BJ (cell line): ENCODE measurements around the gene CDK3. TPM values are rescaled to one million over a fixed set of nuclear protein-coding genes. Genes with fewer than 3 reads are reported as not detected.

Experiments
- CTCF ChIA-PET: fragments of 350-600 bp; formaldehyde crosslinking; extraction: SDS; loops from one replicate; lab custom pipeline; 2021; ENCODE audit warnings: antibody characterized with exemption, inconsistent platforms; lab: Yijun Ruan, JAX
- POLR2A ChIA-PET: fragments of 300-600 bp; sonication (Branson Sonifier 250); formaldehyde crosslinking; extraction: SDS; loops from one replicate; lab custom pipeline; 2021; ENCODE audit warnings: antibody characterized with exemption; lab: Charles Lee
- DNase-seq: peaks from one replicate; pipeline ENCODE4 v3.0.0-alpha.2; 2011; ENCODE audit warnings: low read depth
- H3K27me3 ChIP-seq: 2 replicates; pipeline ENCODE4 v1.6.0; 2011; ENCODE audit warnings: low read length; ENCODE audit not compliant: control insufficient read depth, insufficient read depth
- H3K36me3 ChIP-seq: 2 replicates; pipeline ENCODE4 v1.5.1; 2011; ENCODE audit warnings: low read length; ENCODE audit not compliant: control insufficient read depth, insufficient read depth
- H3K4me3 ChIP-seq: 2 replicates; pipeline ENCODE4 v1.5.1; 2011; ENCODE audit warnings: low read depth, mild to moderate bottlenecking, control low read depth, low read length
- polyA plus RNA-seq: library from polyadenylated mRNA; depleted of rRNA; stranded (reverse); fragments of >200 nt; gene quantifications from 2 replicates; pipeline ENCODE4 v1.2.3, GENCODE V29; 2011
- TF ChIP-seq, protein P1 (sequence below): IDR thresholded peaks from 2 replicates; pipeline ENCODE4 v1.5.1; 2011; ENCODE audit warnings: low read depth, mild to moderate bottlenecking, control low read depth, inconsistent platforms, low read length, moderate library complexity; ENCODE audit not compliant: insufficient read depth

Gene CDK3
- polyA plus RNA-seq, 1 experiment = 5.6 TPM

DNA sequence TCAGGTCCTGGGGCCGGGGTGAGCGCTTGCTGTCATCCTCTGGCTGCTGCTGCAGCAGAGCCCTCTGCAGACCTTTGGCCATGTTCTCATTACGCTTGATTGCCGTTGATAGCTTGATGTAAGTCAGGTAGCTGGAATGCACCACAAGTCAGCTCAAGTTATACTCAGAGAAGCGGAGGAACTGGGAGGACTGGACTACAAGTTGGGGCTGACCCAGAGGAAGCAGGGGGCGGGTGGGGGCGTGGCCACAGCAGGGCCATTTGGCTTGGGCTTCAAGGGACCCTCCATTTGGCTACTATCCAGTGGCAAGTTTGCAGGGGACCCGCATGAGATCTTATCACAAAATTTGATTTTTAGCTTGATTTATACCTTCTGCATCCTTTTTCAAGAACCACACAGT is 45.4 kb downstream of the CDK3 start:
- no peak for DNase-seq
- Histone ChIP-seq H3K36me3 (peaks cover 41% of the 10 kb centered on the region), H3K27me3 (no peaks in the 10 kb centered on the region), H3K4me3 (no peak overlapping the region)
- ChIA-PET CTCF (interaction anchor here (0.8 kb wide), 1 partner anchor 76 kb away, joined by 3 read pairs; no protein-coding TSS in a partner anchor), POLR2A (no interaction called here)
- TF ChIP-seq, protein P1, sequence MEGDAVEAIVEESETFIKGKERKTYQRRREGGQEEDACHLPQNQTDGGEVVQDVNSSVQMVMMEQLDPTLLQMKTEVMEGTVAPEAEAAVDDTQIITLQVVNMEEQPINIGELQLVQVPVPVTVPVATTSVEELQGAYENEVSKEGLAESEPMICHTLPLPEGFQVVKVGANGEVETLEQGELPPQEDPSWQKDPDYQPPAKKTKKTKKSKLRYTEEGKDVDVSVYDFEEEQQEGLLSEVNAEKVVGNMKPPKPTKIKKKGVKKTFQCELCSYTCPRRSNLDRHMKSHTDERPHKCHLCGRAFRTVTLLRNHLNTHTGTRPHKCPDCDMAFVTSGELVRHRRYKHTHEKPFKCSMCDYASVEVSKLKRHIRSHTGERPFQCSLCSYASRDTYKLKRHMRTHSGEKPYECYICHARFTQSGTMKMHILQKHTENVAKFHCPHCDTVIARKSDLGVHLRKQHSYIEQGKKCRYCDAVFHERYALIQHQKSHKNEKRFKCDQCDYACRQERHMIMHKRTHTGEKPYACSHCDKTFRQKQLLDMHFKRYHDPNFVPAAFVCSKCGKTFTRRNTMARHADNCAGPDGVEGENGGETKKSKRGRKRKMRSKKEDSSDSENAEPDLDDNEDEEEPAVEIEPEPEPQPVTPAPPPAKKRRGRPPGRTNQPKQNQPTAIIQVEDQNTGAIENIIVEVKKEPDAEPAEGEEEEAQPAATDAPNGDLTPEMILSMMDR = no peak

DNA sequence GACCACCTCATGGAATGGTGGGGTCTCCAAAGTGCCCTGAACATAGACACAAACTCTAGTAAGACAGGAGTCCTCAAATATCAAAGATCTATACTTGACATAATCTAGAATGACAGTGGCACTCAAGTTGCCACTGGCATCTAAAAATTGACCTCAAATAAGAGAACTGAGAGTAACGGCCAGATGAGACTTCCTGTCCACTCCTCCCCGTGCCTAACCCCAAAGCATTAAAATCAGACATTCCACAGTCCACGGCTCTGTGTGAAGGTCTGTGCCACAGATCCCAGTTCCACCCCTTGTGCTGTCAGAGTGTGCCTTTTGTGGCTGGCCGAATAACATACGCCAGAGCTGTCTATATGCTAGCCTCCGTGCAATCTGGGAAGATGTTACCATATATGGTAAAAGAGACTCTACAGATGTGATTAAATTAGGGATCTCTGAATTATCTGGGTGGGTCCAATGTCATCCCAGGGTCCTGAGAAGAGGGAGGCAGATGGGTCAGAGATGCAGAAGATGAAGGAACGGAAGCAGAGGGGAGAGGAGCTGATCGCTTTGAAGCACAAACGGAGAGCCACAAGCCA is 47.5 kb downstream of the CDK3 start:
- ChIA-PET CTCF (interaction anchor here (1.3 to 2.1 kb wide), 3 partner anchors 23 to 34 kb away, joined by 3 to 9 read pairs (median 4); no protein-coding TSS in a partner anchor), POLR2A (no interaction called here)
- Histone ChIP-seq H3K4me3 (no peak overlapping the region), H3K27me3 (no peaks in the 10 kb centered on the region), H3K36me3 (peaks cover 37% of the 10 kb centered on the region)
- TF ChIP-seq, protein P1 = no peak
- DNase-seq = no peak

DNA sequence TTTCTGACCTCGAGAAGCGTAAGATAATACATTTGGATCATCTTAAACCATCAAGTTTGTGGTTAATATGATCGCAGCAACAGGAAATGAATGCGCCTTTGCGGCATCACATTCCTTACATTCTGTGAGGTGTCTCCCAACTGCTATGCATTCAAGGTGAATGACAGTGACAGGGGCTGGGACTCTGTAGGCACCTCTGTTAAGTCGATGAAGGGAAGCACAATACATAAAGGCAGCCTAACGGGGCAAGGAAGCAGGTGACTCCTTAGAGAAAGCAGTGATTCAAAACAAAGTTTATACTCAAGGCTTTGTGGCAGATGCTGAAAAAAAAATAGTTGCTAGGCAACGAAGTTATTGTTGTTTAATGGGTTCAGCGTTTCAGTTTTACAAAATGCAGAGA is 48.1 kb downstream of the CDK3 start:
- ChIA-PET POLR2A (no interaction called here), CTCF (interaction anchor here (0.7 to 2.5 kb wide), 3 partner anchors 24 to 34 kb away, joined by 3 to 7 read pairs (median 4); partner anchors contain the start of gene SRP68)
- no peak for DNase-seq
- H3K27me3 ChIP-seq = no peaks in the 10 kb centered on the region
- TF ChIP-seq, protein P1 = no peak
- H3K4me3 ChIP-seq = no peak overlapping the region
- H3K36me3 ChIP-seq = peaks cover 33% of the 10 kb centered on the region

DNA sequence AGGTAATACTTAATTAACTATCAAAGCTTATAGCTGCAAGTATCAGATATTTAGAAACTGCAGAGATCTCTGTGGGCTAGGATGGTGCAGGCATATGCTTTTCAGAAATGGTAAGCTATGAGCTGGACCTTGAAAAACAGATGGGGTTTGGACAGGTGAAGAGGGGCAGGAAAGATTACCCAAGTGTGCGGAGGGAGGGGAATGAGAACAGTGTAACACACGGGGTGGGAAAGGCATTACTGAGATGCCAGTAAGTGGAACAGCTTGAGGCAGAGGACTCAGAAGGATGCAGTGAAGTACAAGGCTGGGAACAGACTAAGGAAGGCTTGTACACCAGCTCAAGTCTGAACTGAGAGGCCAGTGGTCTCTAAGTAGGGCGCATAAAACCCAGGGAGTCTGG is 48.6 kb downstream of the CDK3 start:
- TF ChIP-seq, protein P1 = no peak
- ChIA-PET POLR2A (no interaction called here), CTCF (interaction anchor here (0.7 to 2.5 kb wide), 3 partner anchors 23 to 35 kb away, joined by 3 to 7 read pairs (median 4); partner anchors contain the start of gene SRP68)
- no peak overlapping the region for H3K4me3 ChIP-seq
- no peak for DNase-seq
- peaks cover 34% of the 10 kb centered on the region for H3K36me3 ChIP-seq
- H3K27me3 ChIP-seq = no peaks in the 10 kb centered on the region

DNA sequence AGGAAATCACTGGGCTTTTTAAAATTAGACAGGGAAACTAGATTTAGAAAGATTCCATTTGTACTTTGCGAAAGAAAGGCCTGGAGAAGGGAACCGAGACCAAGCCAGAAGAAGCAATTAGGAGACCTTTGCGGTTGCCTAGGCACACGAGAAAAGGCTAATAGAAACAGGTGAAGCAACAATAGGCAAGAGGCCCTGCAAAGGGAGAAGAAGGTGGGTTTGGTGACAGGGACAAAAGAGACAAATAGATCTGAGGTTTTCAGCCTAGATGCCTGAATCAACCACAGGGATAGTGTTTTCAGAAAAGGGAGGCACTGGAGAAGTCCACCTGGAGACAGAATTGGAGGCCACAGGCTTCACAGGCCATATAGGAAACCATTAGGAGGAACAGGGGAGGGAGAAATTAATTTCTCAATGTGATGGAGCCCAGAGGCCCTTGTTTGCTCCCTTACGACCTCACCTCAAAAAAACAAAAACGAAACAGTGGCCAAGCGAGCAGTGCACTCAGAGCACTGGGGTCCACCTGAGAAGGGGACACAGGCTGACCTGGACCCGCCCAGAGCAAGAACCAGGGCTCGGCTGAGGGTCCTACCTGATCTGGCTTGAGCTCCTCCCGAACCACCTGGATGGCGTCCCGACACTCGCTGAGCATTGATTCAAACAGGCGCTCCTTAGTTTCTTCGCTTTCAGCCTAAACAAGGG is 49.3 kb downstream of the CDK3 start:
- POLR2A ChIA-PET = no interaction called here
- DNase-seq = no peak
- no peak overlapping the region for H3K4me3 ChIP-seq
- no peaks in the 10 kb centered on the region for H3K27me3 ChIP-seq
- H3K36me3 ChIP-seq = peaks cover 30% of the 10 kb centered on the region
- TF ChIP-seq, protein P1 = no peak
- CTCF ChIA-PET = interaction anchor here (1.1 to 2.5 kb wide), 3 partner anchors 16 to 36 kb away, joined by 3 to 7 read pairs (median 4); no protein-coding TSS in a partner anchor
